SK-N-MC (cell line): ENCODE measurements around the gene P4HB.

Experiments used
- EZH2 ChIP-seq: fragments of 200-600 bp; sonication (generic); IDR thresholded peaks from one replicate; pipeline ENCODE4 v1.6.1; 2017; ENCODE audit warnings: antibody characterized with exemption
- FOXP2 ChIP-seq: optimal IDR thresholded peaks from 2 replicates; pipeline ENCODE3; 2011; ENCODE audit warnings: mild to moderate bottlenecking, moderate library complexity; ENCODE audit not compliant: insufficient read depth; ENCODE audit errors: extremely low read length, control extremely low read depth
- POLR2AphosphoS5 ChIP-seq: IDR thresholded peaks from 2 replicates; pipeline ENCODE4 v1.6.1; 2012; ENCODE audit warnings: mild to moderate bottlenecking, low read depth, low read length, borderline replicate concordance

DNA sequence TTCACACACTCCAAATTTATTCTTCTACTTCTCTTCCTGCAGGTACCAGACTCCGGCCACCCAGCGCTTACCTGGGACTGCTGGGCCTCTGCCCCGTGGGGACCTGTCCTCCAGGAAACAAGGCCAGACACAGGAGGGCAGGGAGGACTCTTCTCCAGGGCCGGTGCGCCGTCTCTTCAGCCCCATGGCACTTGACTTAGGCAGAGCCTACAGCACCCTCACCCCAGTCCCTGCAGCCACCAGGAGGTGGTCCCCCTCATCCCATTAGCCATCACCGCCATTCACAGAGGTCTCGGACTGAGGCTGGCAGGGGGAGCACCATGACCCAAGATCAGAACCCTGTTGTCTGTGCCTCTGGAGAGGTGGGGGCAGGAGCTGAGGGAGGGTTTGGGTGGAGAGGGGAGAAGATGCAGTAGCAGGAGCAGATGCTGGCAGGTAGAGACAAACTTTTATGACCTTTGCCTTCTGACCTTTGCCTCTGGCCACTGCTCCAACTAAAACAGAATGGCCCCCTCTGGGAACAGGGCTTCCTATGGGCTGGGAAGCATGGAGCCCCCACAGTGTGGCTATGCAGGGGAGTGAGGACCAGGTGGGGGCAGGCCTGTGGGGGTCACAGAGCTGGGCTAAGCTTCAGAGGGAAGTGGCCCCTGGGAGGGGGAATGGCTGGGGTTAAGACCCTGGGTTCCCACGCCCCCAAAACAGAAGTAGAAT is 58.1 kb downstream of the P4HB start:
- TF ChIP-seq POLR2AphosphoS5: no peak
- no peak for TF ChIP-seq EZH2
- no peak for TF ChIP-seq FOXP2
